A204.1 (cell line): Measurements from ENCODE around the gene NGFR.

Experiments used
- FAIRE-seq: peaks from 2 replicates; lab custom pipeline; 2012; peaks lifted over from hg19 to GRCh38; lab: Jason Lieb, UNC

NGFR gene

GRCh38 chr17:49494986-49495841 lies at the start of gene NGFR:
Gene NGFR, plus strand, starts transcription at chr17:49495293. Its CDS starts 125 bp downstream, at chr17:49495418.
- FAIRE-seq = no peak

GRCh38 chr17:49445591-49445990 lies 49.5 kb upstream of the NGFR start:
- FAIRE-seq = no peak

- FAIRE-seq = no peak
Measured at GRCh38 chr17:49447628-49448302, 47.3 kb upstream of the NGFR start.

GRCh38 chr17:49450181-49450580 lies 44.9 kb upstream of the NGFR start:
- no peak for FAIRE-seq

DNA sequence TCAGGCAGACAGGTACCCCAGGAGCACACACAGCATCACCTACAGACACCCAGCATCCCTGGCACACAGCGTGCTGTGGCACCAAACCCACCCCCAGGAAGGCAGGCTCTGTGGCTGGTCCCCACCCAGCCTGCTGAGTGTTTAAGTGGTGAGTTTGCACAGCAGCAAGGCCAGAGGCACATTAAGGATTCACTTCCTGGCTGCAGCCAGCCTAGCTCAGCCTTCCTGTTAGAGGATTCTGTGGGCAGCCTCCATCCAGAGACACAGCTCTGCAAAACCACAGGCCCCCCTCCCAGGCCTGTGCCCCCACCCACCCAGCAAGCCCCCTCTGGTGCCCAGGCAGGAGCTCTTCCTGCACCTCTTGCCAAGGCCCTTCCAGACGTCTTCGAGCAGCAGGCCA lies 44.4 kb upstream of the NGFR start:
- no peak for FAIRE-seq

GRCh38 chr17:49452201-49452600 lies 42.9 kb upstream of the NGFR start:
- no peak for FAIRE-seq

DNA sequence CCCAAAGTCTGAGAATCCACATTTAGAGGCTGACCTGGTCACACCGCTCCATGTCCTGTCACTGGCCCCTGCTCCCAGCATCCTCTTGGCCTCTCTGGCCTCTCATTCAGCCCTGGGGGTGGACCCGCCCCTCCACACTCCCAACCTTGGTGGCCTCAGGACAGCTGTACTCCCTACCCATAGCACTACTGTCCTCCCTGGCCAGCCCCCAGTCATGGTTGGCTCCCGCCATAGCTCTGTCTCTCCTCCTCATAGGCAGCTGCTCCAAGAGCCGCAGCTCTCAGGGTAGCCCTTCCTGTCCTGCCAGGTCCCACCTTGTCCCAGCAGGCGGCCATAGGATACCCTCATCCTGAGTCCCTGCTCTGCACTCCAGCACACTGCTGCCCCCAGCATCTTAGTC lies 42.4 kb upstream of the NGFR start:
- FAIRE-seq = no peak

- FAIRE-seq = no peak
Measured at GRCh38 chr17:49454050-49454449, 41.0 kb upstream of the NGFR start.

DNA sequence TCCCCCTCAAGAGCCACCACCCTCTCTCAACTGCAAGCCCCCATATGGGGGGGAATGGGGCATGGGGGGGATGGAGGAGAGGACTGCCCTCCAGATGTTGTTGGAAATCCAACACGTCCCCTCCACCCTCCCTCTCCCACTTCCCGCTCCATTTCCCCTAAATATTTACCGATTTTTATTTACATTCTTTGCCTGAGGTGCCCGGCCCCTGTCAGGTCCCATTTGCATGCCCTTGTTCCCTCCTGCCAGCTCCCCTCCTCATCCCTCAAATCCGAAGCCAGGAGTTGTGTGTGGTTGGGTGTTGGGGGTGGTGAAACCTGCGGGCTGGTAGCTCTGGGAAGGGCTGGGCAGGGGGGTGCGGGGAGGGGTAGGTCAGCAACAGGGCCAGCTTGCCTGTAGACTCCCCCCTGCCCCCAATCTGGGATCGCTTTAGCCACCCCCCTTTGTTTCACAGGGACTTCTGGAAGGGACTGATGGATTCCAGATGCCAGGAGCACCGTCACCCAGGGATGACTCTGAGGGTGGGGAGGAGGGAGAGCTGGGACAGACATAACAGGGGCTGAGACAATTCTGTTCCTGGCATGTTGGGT lies 39.7 kb upstream of the NGFR start:
- no peak for FAIRE-seq

DNA sequence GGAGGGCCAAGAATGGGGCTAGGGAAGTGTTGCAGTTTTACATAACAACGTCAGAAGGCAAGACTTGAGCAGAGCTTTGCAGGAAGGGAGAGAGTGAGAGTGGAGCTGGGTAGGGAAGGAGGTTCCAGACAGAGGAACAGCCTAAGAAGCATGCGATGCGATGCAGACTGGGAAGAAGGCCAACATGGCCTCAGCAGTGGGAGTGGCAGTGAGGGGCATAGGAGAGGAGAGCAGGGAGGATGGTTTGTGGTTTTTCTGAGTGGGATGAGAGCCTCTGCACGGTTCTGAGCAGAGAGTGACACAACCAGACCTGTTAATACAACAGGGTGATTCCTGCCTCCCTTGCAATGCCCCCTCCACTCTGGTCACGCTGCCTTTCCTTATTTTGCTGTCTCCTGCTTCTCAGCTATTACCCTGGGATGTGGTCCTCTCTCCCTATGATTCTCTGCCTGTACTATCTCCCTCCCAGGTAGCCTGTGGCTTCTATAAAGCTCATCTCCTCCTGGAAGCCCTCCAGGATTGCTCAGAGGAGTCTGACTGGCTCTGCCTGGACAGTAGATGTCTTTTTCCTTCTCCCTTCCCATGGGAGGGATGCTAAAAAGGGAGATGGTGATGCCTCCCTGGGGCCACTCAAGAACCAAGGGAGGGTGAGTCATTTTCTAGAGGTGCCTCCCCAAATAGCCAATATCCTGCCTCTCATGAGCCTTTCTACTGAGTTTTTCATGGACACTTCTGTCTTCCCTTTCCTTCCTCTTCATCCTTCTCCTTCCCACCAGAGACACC lies 38.7 kb upstream of the NGFR start:
- FAIRE-seq = no peak

DNA sequence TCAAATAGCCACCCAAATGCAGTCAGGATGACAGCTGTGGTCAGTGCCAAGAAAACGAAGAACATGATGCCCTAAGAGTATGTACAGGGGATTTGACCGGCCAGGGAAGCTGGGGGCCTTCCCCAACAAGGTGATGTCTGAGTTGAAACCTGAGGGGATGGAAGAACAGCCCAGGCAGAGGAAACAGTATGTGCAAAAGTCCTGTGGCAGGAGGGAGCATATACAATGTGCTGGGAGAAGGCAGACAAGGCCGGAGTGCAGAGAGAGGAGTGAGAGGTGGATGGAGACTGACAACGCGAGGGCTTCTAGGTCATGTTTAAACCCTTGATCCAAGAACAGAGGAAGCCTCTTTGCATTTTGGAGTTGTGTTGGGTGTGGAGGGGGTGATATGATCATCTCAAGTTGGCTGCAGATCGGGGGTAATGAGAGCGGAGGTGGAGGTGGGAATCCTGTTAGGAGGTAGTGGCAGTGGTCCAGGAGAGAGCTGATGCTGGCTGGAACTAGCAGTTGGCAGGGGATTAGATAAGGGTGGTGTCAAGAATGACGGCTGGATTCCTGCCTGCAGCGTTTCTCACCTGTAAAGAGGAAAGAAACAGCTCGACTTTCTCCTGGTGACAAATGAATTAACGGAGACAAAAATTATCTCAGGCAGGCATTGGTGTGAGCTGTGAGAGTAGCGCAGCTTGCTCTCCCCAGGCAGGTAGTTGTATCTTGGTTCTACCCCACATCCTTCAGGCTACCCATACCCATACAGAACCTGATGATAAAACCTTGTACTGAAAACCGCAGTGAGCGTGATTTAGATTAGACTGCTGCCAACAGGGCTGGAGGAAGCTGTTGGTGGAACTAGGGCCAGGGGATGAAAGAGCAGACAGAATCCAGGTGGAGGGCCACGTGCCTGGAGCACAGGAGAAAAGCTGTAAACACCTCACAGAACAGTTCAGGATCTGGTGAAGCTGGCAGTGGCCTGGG lies 37.2 kb upstream of the NGFR start:
- FAIRE-seq = no peak

DNA sequence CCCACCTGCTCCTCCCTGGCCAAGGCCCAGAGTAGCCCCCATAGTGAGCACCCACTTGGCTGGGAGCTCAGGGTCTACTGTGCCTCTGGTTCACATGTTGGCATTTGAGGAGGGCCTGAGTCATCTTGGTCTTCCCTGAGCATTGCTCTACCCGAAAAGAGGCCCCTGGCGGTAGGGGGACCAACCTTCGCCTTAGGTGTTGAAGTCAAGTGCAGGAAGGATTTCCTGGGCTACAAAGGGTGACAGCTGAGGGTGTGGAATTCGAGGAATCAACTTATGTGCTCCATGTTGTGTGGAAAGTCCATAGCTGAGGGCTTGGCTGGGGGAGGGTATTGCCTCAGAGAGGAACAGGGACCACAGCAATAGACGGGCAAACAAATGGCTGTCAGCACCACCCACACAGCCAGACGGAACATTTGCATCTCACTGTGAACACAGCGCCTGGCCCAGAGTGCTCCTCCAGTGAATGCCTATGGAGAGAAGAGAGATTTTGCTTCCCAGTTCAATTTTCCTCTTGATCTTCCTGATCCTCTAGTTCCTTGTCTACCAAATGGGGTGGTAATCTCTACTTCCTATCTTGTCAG lies 35.6 kb upstream of the NGFR start:
- no peak for FAIRE-seq

DNA sequence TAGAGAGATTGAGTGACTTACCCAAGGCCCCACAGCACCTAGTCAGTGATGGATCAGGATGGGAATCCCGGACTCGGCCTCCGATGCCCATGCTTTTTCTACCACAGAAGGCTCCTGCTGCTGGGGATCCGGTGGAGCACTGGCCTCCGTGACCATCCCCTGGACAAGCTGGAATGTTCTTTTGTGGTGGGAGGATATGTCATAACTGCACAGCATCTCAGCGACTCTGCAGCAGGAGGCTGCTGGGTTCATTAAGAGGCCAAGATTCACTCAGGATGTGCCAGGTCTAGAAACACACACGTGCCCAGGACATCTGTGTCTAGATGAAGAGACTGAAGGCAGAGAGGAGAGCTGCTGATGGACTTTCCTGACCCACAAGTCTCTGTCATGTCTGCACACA lies 34.7 kb upstream of the NGFR start:
- no peak for FAIRE-seq

GRCh38 chr17:49461580-49461979 lies 33.5 kb upstream of the NGFR start:
- no peak for FAIRE-seq

GRCh38 chr17:49464049-49464448 lies 31.0 kb upstream of the NGFR start:
- FAIRE-seq = no peak

GRCh38 chr17:49465331-49465903 lies 29.7 kb upstream of the NGFR start:
- no peak for FAIRE-seq

- FAIRE-seq = no peak
Measured at GRCh38 chr17:49466436-49466835, 28.7 kb upstream of the NGFR start.

DNA sequence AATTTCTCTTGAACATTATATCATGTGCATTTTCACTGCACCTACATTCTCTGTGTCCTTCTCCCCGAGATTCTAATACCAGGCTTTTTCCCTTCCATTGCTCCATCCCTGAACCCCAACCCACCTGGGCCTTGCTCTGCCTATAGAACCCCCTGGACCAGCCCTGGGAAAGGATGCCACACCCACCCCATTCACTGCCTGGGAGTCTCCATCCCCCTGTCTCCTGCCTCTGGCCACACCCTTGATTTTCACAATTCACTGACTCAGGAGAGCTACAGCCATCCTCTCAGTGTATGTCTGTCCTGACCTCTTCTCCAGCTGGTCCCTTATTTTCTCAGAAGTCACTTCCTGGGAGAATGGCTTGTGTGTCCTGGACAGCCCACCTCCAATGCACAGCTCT lies 27.9 kb upstream of the NGFR start:
- no peak for FAIRE-seq

GRCh38 chr17:49468811-49469385 lies 26.2 kb upstream of the NGFR start:
- no peak for FAIRE-seq
